T-cell (primary cell): Measurements from ENCODE around the gene CCDC124. TPM values are rescaled to one million over a fixed set of nuclear protein-coding genes. Genes with fewer than 3 reads are reported as not detected.

Experiments
- ATAC-seq, 4 experiments: fragments of 200-7000 bp in 3 of 4; fragments of 150-1000 bp in 1 of 4; cut with Tn5 transposase; replicated peaks in 1 of 4; 1 replicate in 3 of 4; 2 replicates in 1 of 4; pipeline ENCODE4 v1.10.0; 2021; ENCODE audit warnings: moderate library complexity in 3 of 4, mild to moderate bottlenecking in 2 of 4, moderate number of reproducible peaks in 1 of 4
- CTCF ChIA-PET, 2 donors: fragments of 300-600 bp; sonication (Branson Sonifier 250); formaldehyde crosslinking; loops; one replicate each; lab custom pipeline; 2022; ENCODE audit warnings: antibody characterized with exemption in 2 of 2; lab: Charles Lee
- POLR2A ChIA-PET, 2 donors: fragments of 300-600 bp; sonication (Branson Sonifier 250); formaldehyde crosslinking; loops; one replicate each; lab custom pipeline; 2022; ENCODE audit warnings: antibody characterized with exemption in 2 of 2; lab: Charles Lee
- DNase-seq, 35 experiments: peaks; one replicate each; pipeline versions ENCODE4 v3.0.0 to v3.0.0-alpha.2; 2013 to 2023
- H3K27ac ChIP-seq: one replicate; pipeline ENCODE4 v1.5.1; 2013; ENCODE audit warnings: low read length
- H3K27me3 ChIP-seq, 2 experiments: replicated peaks in 1 of 2; 1 replicate in 1 of 2; 2 replicates in 1 of 2; pipeline versions ENCODE4 v1.6.1 to v1.7.0; 2013; ENCODE audit warnings: low read length in 1 of 2, mixed read lengths in 1 of 2; ENCODE audit not compliant: control insufficient read depth in 2 of 2, insufficient read depth in 2 of 2; ENCODE audit errors: extremely low read depth in 1 of 2
- H3K36me3 ChIP-seq, 2 donors: 1 replicate in 1 of 2; 2 replicates in 1 of 2; pipeline versions ENCODE4 v1.6.1 to v1.7.0; 2013; ENCODE audit warnings: low read length in 1 of 2; ENCODE audit not compliant: control insufficient read depth in 2 of 2, insufficient read depth in 1 of 2; ENCODE audit errors: extremely low read depth in 1 of 2
- H3K4me1 ChIP-seq, 2 experiments: 1 replicate in 1 of 2; 2 replicates in 1 of 2; pipeline versions ENCODE4 v1.6.1 to v1.7.0; 2013; ENCODE audit warnings: low read length in 2 of 2, mixed read lengths in 1 of 2; ENCODE audit not compliant: insufficient read depth in 2 of 2, control insufficient read depth in 1 of 2; ENCODE audit errors: extremely low read depth in 1 of 2
- H3K4me3 ChIP-seq, 2 donors: 1 replicate in 1 of 2; 2 replicates in 1 of 2; pipeline versions ENCODE4 v1.5.1 to v1.7.0; 2013; ENCODE audit warnings: mild to moderate bottlenecking in 2 of 2, low read length in 1 of 2, moderate library complexity in 1 of 2; ENCODE audit not compliant: control insufficient read depth in 1 of 2; ENCODE audit errors: extremely low read depth in 1 of 2
- H3K9me3 ChIP-seq: 2 replicates; pipeline ENCODE4 v1.7.0; 2013
- H3K27ac Mint-ChIP-seq, 2 donors: one replicate each; pipeline ENCODE4 v1.8.0; 2020 to 2021; ENCODE audit warnings: mild to moderate bottlenecking in 2 of 2, mixed read lengths in 2 of 2
- H3K27me3 Mint-ChIP-seq, 2 donors: one replicate each; pipeline ENCODE4 v1.8.0; 2021 to 2022; ENCODE audit warnings: mixed read lengths in 2 of 2
- H3K36me3 Mint-ChIP-seq: one replicate; pipeline ENCODE4 v1.8.0; 2021; ENCODE audit warnings: mixed read lengths
- H3K4me1 Mint-ChIP-seq, 3 donors: one replicate each; pipeline ENCODE4 v1.8.0; 2020 to 2022; ENCODE audit warnings: mixed read lengths in 3 of 3, mild to moderate bottlenecking in 1 of 3
- H3K4me3 Mint-ChIP-seq, 3 donors: one replicate each; pipeline ENCODE4 v1.8.0; 2020 to 2022; ENCODE audit warnings: mild to moderate bottlenecking in 3 of 3, mixed read lengths in 3 of 3, moderate library complexity in 3 of 3
- H3K9me3 Mint-ChIP-seq, 3 donors: one replicate each; pipeline ENCODE4 v1.8.0; 2020 to 2022; ENCODE audit warnings: mixed read lengths in 3 of 3
- WGBS: methylation state at CpG from one replicate; pipeline ENCODE4 v1.1.5; 2013; ENCODE audit warnings: missing lambda C conversion rate; ENCODE audit not compliant: insufficient coverage; 5-methylcytosine and 5-hydroxymethylcytosine counted together
- total RNA-seq, 35 experiments: library from RNA in 6 of 35; stranded (reverse) in 6 of 35; fragments of 120-200 nt in 1 of 35; gene quantifications; one replicate each; pipeline versions ENCODE4 v1.2.1 to v1.2.4 and lab custom pipeline; 2013 to 2026

CCDC124 gene
- total RNA-seq, 5 donors from 2014 or later (not counting 1 experiment from before 2014, with no cell fraction given): 24.8 to 51.1 (median 41.5) TPM

DNA sequence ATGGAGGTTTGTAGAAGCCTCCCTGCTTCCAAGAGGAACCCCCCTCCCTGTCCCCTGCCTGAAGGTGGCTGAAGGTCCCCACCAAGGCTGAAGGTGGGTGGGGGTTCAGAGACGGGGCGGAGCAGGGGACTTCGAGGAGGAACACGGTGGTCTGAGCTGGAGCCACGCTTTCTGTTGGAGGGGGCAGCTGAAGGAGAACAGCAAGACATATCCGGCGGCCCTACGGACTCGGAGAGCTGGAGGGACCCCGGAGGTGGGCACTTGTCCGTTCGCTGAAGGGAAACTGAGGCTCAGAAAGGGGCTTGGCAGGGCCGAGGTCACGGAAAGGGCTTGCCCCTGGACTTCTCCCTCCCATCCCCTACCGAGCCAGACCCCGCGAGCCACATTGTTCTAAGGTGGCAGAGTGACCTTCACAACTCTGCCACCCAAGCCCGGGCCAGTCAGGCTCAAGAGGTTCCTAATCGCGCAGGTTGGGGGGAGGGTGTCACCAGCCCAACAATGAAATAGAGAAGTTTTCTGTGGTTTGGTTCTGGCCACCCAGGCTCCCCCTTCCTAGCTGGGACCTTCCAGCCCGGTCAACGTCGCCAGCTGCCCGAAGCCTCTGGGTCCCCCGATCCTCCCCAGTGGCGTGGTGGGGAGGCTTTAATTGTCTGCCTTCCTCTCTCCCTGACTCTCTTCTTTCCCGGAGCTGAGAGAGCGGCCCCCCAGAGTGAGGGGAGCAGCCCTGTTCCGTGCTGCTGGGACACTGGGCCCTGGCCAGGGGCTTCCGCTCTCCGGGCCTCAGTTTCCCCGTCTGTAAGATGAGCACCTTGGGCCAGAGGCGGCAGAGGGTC, 18.6 kb downstream of the CCDC124 start:
- ChIA-PET POLR2A (interaction anchor here in 1 of 2 donors (0.5 kb wide), 1 partner anchor 126 kb away, joined by 4 read pairs; no protein-coding TSS in a partner anchor), CTCF (interaction anchor here in 1 of 2 donors (0.6 kb wide), 1 partner anchor 12 kb away, joined by 3 read pairs; no protein-coding TSS in a partner anchor)
- Mint-ChIP-seq H3K9me3 (no peaks in the 10 kb centered on the region), H3K36me3 (no peaks in the 10 kb centered on the region), H3K4me1 (peaks cover 41 to 53% (median 42%) of the 10 kb centered on the region in 3 donors), H3K27ac (no peak overlapping the region), H3K27me3 (peaks cover 32 to 58% of the 10 kb centered on the region in 2 donors), H3K4me3 (peak overlapping the region in 1 of 3 donors; percentile 80)
- H3K27me3 ChIP-seq: peaks cover 0 to 75% of the 10 kb centered on the region in 2 experiments
- no peak overlapping the region for H3K27ac ChIP-seq
- ATAC-seq (no peak), DNase-seq (peak in 1 of 35 experiments; percentile 27)
- H3K36me3 ChIP-seq: no peaks in the 10 kb centered on the region
- H3K9me3 ChIP-seq: no peaks in the 10 kb centered on the region
- WGBS: 3% methylated on average over 11 of the region's 33 CpGs
- H3K4me3 ChIP-seq: peak overlapping the region in 1 of 2 donors; percentile 25
- H3K4me1 ChIP-seq: peaks cover 2 to 63% of the 10 kb centered on the region in 2 experiments

DNA sequence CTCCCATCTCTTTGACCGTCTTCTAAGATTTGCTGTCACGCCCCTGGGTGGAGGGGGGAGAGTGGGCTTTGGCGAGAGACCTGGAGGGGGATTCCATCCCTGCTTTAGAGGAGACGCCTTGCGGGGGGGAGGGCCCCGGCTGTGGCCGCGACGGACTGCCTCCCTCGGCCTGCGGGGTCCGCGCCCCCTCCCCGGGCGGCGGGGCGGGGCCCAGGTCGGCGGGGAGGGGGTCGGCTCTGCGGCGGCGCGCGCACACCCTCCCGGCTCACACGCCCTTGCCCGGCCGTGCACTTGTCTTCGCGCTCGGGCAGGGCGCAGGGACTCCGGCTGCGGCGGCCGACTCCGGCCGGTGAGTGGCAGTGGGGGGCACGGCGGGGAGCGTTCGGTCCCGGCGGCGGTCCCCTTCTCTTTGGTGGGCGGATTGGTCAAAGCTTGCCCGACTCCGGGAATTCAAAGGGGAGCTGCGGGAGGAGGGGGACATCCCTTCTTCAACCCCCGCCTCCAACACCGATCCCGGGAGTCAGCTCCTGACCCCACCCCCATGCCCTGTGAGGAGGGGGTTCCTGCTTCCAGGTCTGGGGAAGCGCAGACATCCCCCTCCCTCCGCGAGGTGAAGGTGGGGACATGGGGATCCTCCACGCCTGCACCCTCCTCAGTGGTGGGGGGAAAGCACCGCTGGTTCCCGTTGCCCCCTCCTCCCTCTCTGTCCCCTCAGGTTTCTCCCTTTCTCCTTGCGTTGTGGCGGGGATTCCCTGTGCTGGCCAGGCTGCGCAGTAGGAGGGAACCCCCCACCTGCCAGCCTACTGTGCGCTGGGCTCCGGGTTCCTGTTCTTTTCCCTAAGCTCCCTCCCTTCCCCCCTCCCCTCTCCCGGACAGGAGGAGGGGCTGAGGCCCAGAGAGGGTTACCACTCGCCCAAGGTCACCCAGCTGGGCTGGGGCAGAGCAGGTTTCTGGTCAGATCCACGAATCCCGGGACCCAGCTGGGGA, 19.5 kb downstream of the CCDC124 start:
- Mint-ChIP-seq H3K4me1 (peaks cover 33 to 47% (median 37%) of the 10 kb centered on the region in 3 donors), H3K27ac (peak overlapping the region in 1 of 2 donors; percentile 43), H3K27me3 (peaks cover 38 to 65% of the 10 kb centered on the region in 2 donors), H3K36me3 (no peaks in the 10 kb centered on the region), H3K4me3 (peak overlapping the region in 2 of 3 donors; percentile 9 to 80), H3K9me3 (no peaks in the 10 kb centered on the region)
- H3K36me3 ChIP-seq: no peaks in the 10 kb centered on the region
- ATAC-seq: no peak
- peaks cover 0 to 79% of the 10 kb centered on the region in 2 experiments for H3K27me3 ChIP-seq
- no peaks in the 10 kb centered on the region for H3K9me3 ChIP-seq
- 2% methylated on average over 54 of the region's 68 CpGs for WGBS
- CTCF ChIA-PET: no interaction called here
- POLR2A ChIA-PET: no interaction called here
- H3K4me1 ChIP-seq: peaks cover 2 to 55% of the 10 kb centered on the region in 2 experiments
- peak in 1 of 35 experiments; percentile 44 for DNase-seq
- no peak overlapping the region for H3K27ac ChIP-seq
- no peak overlapping the region for H3K4me3 ChIP-seq

DNA sequence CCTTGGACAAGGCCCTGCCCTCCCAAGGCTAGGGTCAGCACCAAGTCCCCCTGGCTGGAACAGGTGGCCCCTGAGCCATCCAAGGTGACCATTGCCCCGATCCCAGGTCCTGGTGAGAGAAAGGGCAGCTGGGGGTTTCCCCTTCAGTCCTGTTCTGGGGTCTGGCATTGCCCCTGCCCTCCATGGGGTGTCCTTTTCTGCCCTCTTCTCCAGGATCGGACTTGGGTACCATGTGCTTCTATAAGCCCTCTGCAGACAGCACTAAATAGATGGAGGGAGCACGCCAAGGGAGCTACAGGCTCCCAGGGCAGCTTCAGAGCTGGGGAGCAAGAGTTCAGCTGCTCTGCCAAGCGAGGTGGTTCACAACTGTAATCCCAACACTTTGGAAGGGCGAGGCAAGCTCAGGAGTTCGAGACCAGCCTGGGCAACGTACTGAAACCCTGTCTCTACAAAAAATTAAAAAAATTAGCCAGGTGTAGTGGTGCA, 20.5 kb downstream of the CCDC124 start:
- no peaks in the 10 kb centered on the region for H3K36me3 Mint-ChIP-seq
- H3K27ac Mint-ChIP-seq: no peak overlapping the region
- peaks cover 30 to 44% (median 35%) of the 10 kb centered on the region in 3 donors for H3K4me1 Mint-ChIP-seq
- H3K4me3 Mint-ChIP-seq: peak overlapping the region in 1 of 3 donors; percentile 41
- H3K27ac ChIP-seq: no peak overlapping the region
- H3K4me1 ChIP-seq: peaks cover 2 to 51% of the 10 kb centered on the region in 2 experiments
- DNase-seq: no peak
- H3K9me3 ChIP-seq: no peaks in the 10 kb centered on the region
- H3K9me3 Mint-ChIP-seq: no peaks in the 10 kb centered on the region
- H3K27me3 Mint-ChIP-seq: peaks cover 44 to 72% of the 10 kb centered on the region in 2 donors
- WGBS: 74% methylated on average over 7 of the region's 7 CpGs
- no peaks in the 10 kb centered on the region for H3K36me3 ChIP-seq
- no peak overlapping the region for H3K4me3 ChIP-seq
- H3K27me3 ChIP-seq: peaks cover 0 to 84% of the 10 kb centered on the region in 2 experiments
- ChIA-PET CTCF (interaction anchor here in 1 of 2 donors (0.6 kb wide), 1 partner anchor 91 kb away, joined by 4 read pairs; no protein-coding TSS in a partner anchor), POLR2A (no interaction called here)
- no peak for ATAC-seq

- Histone ChIP-seq H3K27me3 (peaks cover 0 to 80% of the 10 kb centered on the region in 2 experiments), H3K27ac (no peak overlapping the region), H3K36me3 (no peaks in the 10 kb centered on the region), H3K9me3 (no peaks in the 10 kb centered on the region), H3K4me1 (peaks cover 2 to 46% of the 10 kb centered on the region in 2 experiments), H3K4me3 (no peak overlapping the region)
- H3K36me3 Mint-ChIP-seq: no peaks in the 10 kb centered on the region
- no peak overlapping the region for H3K4me3 Mint-ChIP-seq
- H3K27me3 Mint-ChIP-seq: peaks cover 44 to 72% of the 10 kb centered on the region in 2 donors
- peaks cover 29 to 41% (median 33%) of the 10 kb centered on the region in 3 donors for H3K4me1 Mint-ChIP-seq
- ATAC-seq (no peak), DNase-seq (no peak)
- WGBS: 40% methylated on average over 1 of the region's 4 CpGs
- H3K27ac Mint-ChIP-seq: no peak overlapping the region
- POLR2A ChIA-PET: no interaction called here
- H3K9me3 Mint-ChIP-seq: no peaks in the 10 kb centered on the region
- CTCF ChIA-PET: interaction anchor here in 1 of 2 donors (0.6 to 1.1 kb wide), 2 partner anchors 16 to 91 kb away, joined by 4 read pairs; no protein-coding TSS in a partner anchor
Measured at GRCh38 chr19:17953869-17954268, 21.1 kb downstream of the CCDC124 start.

GRCh38 chr19:17954401-17954800, 21.6 kb downstream of the CCDC124 start:
- Histone ChIP-seq H3K4me3 (no peak overlapping the region), H3K36me3 (no peaks in the 10 kb centered on the region), H3K27me3 (peaks cover 0 to 75% of the 10 kb centered on the region in 2 experiments), H3K27ac (no peak overlapping the region), H3K4me1 (peaks cover 2 to 40% of the 10 kb centered on the region in 2 experiments), H3K9me3 (no peaks in the 10 kb centered on the region)
- ChIA-PET POLR2A (interaction anchor here in 1 of 2 donors (0.7 kb wide), 1 partner anchor 52 kb away, joined by 4 read pairs; no protein-coding TSS in a partner anchor), CTCF (interaction anchor here (0.6 to 1.1 kb wide), 3 partner anchors 12 to 16 kb away, joined by 3 to 4 read pairs (median 3); no protein-coding TSS in a partner anchor)
- no peak overlapping the region for H3K27ac Mint-ChIP-seq
- DNase-seq: no peak
- H3K9me3 Mint-ChIP-seq: no peaks in the 10 kb centered on the region
- H3K4me1 Mint-ChIP-seq: peaks cover 24 to 36% (median 28%) of the 10 kb centered on the region in 3 donors
- ATAC-seq: no peak
- 82% methylated on average over 4 of the region's 7 CpGs for WGBS
- H3K36me3 Mint-ChIP-seq: no peaks in the 10 kb centered on the region
- H3K4me3 Mint-ChIP-seq: no peak overlapping the region
- peaks cover 41 to 68% of the 10 kb centered on the region in 2 donors for H3K27me3 Mint-ChIP-seq
